Spleen (tissue), 11 donors: ENCODE results near the gene PAK1IP1. TPM values are rescaled to one million over a fixed set of nuclear protein-coding genes. Genes with fewer than 3 reads are reported as not detected.
"Not testable (repeated sequence)": the region's sequence is repeated elsewhere in the genome, so short reads cannot be mapped to it uniquely, and the experiment has no call there.

Source experiments
- DNase-seq: peaks from one replicate; pipeline ENCODE4 v3.0.0-alpha.2; 2020
- H3K27ac ChIP-seq, 8 donors: fragments of 200-600 bp; sonication (generic) in 7 of 8; 1 replicate in 4 of 8; 2 replicates in 4 of 8; pipeline versions ENCODE4 v1.5.0 to v1.8.0; 2016 to 2021; ENCODE audit warnings: inconsistent platforms in 4 of 8, mild to moderate bottlenecking in 4 of 8, moderate library complexity in 1 of 8
- H3K27me3 ChIP-seq, 7 donors: fragments of 200-600 bp; sonication (generic) in 6 of 7; replicated peaks in 1 of 7; 1 replicate in 4 of 7; 2 replicates in 3 of 7; pipeline versions ENCODE4 v1.5.0 to v1.8.0; 2016 to 2021; ENCODE audit warnings: inconsistent platforms in 3 of 7, mild to moderate bottlenecking in 1 of 7
- H3K36me3 ChIP-seq, 6 donors: fragments of 200-600 bp; sonication (generic) in 5 of 6; 1 replicate in 4 of 6; 2 replicates in 2 of 6; pipeline versions ENCODE4 v1.5.0 to v1.8.0; 2016 to 2021; ENCODE audit warnings: inconsistent platforms in 2 of 6
- H3K4me1 ChIP-seq, 6 donors: fragments of 200-600 bp; sonication (generic) in 5 of 6; 1 replicate in 3 of 6; 2 replicates in 3 of 6; pipeline versions ENCODE4 v1.5.0 to v1.8.0; 2016 to 2021; ENCODE audit warnings: inconsistent platforms in 3 of 6
- H3K4me3 ChIP-seq, 8 donors: fragments of 200-600 bp; sonication (generic) in 7 of 8; 1 replicate in 4 of 8; 2 replicates in 4 of 8; pipeline versions ENCODE4 v1.5.0 to v1.8.0; 2016 to 2021; ENCODE audit warnings: inconsistent platforms in 4 of 8, mild to moderate bottlenecking in 4 of 8, moderate library complexity in 2 of 8
- H3K9me3 ChIP-seq, 8 donors: fragments of 200-600 bp; sonication (generic) in 7 of 8; 1 replicate in 4 of 8; 2 replicates in 4 of 8; pipeline versions ENCODE4 v1.5.0 to v1.8.0; 2016 to 2021; ENCODE audit warnings: inconsistent platforms in 4 of 8
- POLR2A ChIP-seq, 3 donors: fragments of 450-650 bp; IDR thresholded peaks; one replicate each; pipeline ENCODE4 v1.5.1; 2017; ENCODE audit warnings: antibody characterized with exemption in 3 of 3, mild to moderate bottlenecking in 1 of 3
- POLR2AphosphoS5 ChIP-seq, 3 donors: sonication (generic); formaldehyde crosslinking; IDR thresholded peaks; one replicate each; pipeline ENCODE4 v1.5.1; 2017; ENCODE audit warnings: antibody characterized with exemption in 3 of 3
- WGBS, 5 donors: extraction: QIAGEN DNeasy Blood & Tissue Kit in 3 of 5; methylation state at CpG; one replicate each; pipeline versions ENCODE4 v1.1.5 to v1.1.7; 2013 to 2018; 5-methylcytosine and 5-hydroxymethylcytosine counted together
- intact Hi-C: fragments of 100-400 bp; cut with DNase I; formaldehyde crosslinking; loops from one replicate; pipeline ENCODE4 v1.15.0; 2023; ENCODE audit warnings: low total_unique reads
- polyA plus RNA-seq, 3 donors: library from polyadenylated mRNA; stranded (reverse); fragments of 200-250 nt; gene quantifications; one replicate each; pipeline ENCODE4 v1.2.1, GENCODE V29; 2013
- total RNA-seq, 7 donors: library from RNA; depleted of rRNA in 3 of 7; stranded (reverse); fragments of >200 nt in 3 of 7; fragmentation: NEBNext Ultra II Directional in 4 of 7; extraction: Animal tissue kit (Norgen Biotek cat#: 25700) in 4 of 7; gene quantifications; one replicate each; pipeline versions ENCODE4 v1.1.0 to v1.2.1, GENCODE V29; 2016 to 2021
- TF ChIP-seq, protein P1 (sequence below), 11 experiments: fragments of 200-600 bp in 7 of 11; fragments of 450-650 bp in 4 of 11; sonication (generic) in 4 of 11; IDR thresholded peaks in 8 of 11; conservative IDR thresholded peaks in 3 of 11; 1 replicate in 7 of 11; 2 replicates in 4 of 11; pipeline versions ENCODE4 v1.4.0 to v1.8.0; 2016 to 2021; ENCODE audit warnings: antibody characterized with exemption in 11 of 11, inconsistent platforms in 4 of 11, mild to moderate bottlenecking in 1 of 11
- donor health status: healthy with polysubstance abuse.
- donor health status: DM: no; HTN: no; CAD: no; lungs with moderate emphysema.
- donor health status: DM: no; HTN: no; CAD: no.
- donor health status: Bipolar disorder and iron deficiency.
- donor health status: healthy.
- donor health status: DM: no; HTN: no; CAD: no.
- donor health status: DM: yes; HTN: yes; CAD: no.

PAK1IP1 gene
- total and polyA plus RNA-seq, 10 donors: 7.3 to 14.7 (median 10.9) TPM

DNA sequence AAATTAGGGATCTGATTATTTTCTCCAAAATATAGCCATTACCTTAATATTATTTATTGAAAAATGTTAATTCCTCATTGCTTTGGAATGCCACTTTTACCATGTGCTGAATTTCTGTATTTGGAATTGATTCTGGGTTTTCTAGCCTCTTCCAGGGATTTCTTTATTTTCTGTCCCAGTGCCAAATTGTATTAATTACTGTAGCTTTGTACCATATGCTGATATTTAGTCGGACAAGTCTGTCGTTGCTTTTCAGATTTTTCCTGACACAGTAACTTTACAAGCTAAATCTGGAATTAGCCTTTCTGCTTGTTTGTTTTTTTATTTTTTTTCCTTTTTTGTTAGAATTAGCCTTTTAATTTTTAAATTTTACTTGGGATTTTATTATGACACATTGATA lies 42.0 kb downstream of the PAK1IP1 start:
- Histone ChIP-seq H3K27me3 (no peaks in the 10 kb centered on the region), H3K36me3 (peaks cover 0 to 25% (median 8%) of the 10 kb centered on the region in 6 donors), H3K27ac (no peak overlapping the region), H3K9me3 (peaks cover 0 to 4% (median 0%) of the 10 kb centered on the region in 8 donors), H3K4me1 (no peaks in the 10 kb centered on the region), H3K4me3 (no peak overlapping the region)
- DNase-seq: no peak
- no peak for TF ChIP-seq POLR2AphosphoS5 (IDR thresholded peaks at IDR 0.05)
- TF ChIP-seq, protein P1, sequence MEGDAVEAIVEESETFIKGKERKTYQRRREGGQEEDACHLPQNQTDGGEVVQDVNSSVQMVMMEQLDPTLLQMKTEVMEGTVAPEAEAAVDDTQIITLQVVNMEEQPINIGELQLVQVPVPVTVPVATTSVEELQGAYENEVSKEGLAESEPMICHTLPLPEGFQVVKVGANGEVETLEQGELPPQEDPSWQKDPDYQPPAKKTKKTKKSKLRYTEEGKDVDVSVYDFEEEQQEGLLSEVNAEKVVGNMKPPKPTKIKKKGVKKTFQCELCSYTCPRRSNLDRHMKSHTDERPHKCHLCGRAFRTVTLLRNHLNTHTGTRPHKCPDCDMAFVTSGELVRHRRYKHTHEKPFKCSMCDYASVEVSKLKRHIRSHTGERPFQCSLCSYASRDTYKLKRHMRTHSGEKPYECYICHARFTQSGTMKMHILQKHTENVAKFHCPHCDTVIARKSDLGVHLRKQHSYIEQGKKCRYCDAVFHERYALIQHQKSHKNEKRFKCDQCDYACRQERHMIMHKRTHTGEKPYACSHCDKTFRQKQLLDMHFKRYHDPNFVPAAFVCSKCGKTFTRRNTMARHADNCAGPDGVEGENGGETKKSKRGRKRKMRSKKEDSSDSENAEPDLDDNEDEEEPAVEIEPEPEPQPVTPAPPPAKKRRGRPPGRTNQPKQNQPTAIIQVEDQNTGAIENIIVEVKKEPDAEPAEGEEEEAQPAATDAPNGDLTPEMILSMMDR (IDR thresholded peaks at IDR 0.05 in 8 of 11, conservative IDR thresholded peaks at IDR 0.05 in 3 of 11): no peak
- no peak for TF ChIP-seq POLR2A (IDR thresholded peaks at IDR 0.05)
- 85 to 94% (median 88%) methylated on average over 2 of the region's 2 CpGs for WGBS, 5 donors
- intact Hi-C loops: no loop called here

GRCh38 chr6:10740061-10740460 lies 45.3 kb downstream of the PAK1IP1 start:
- TF ChIP-seq POLR2AphosphoS5 (IDR thresholded peaks at IDR 0.05): no peak
- no peak overlapping the region for H3K27ac ChIP-seq
- DNase-seq: no peak
- no peaks in the 10 kb centered on the region for H3K4me1 ChIP-seq
- H3K4me3 ChIP-seq: no peak overlapping the region
- intact Hi-C loops: loop anchor here (10.0 kb wide), 1 partner anchor 45 kb away; the partner anchor contains the start of genes C6orf52 and PAK1IP1
- peaks cover 0 to 4% (median 0%) of the 10 kb centered on the region in 8 donors for H3K9me3 ChIP-seq
- no peaks in the 10 kb centered on the region for H3K27me3 ChIP-seq
- H3K36me3 ChIP-seq: peaks cover 0 to 10% (median 0%) of the 10 kb centered on the region in 6 donors

DNA sequence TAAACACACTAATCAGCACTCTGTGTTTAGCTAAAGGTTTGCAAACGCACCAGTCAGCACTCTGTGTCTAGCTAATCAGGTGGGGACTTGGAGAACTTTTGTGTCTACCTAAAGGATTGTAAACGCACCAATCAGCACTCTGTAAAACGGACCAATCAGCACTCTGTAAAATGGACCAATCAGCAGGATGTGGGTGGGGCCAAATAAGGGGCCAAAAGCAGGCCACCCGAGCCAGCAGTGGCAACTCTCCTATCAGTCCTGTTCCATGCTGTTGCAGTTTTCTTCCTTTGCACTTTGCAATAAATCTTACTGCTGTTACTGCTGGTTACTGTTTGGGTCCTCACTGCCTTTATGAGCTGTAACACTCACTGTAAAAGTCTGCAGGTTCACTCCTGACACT lies 46.9 kb downstream of the PAK1IP1 start:
- not testable (repeated sequence) for H3K9me3 ChIP-seq

DNA sequence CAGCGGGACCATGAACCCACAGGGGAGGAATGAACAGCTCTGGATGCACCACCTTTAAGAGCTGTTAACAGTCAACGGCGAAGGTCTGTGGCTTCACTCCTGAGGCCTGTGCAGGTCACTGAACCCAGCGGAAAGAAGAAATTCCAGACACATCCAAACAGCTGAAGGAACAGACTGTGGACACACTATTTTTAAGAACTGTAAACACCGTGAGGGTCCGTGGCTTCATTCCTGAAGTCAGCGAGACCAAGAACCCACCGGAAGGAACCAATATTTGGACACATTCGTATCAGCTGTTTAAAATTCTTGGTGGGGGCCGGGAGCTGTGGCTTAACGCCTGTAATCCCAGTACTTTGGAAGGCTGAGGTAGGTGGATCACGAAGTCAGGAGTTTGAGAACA lies 47.5 kb downstream of the PAK1IP1 start:
- H3K4me1 ChIP-seq: peaks cover 0 to 12% (median 10%) of the 10 kb centered on the region in 6 donors
- intact Hi-C loops: loop anchor here (10.0 kb wide), 1 partner anchor 47 kb away; the partner anchor contains the start of genes C6orf52 and PAK1IP1
- no peaks in the 10 kb centered on the region for H3K27me3 ChIP-seq
- WGBS, 5 donors: 93 to 98% (median 95%) methylated on average over 12 of the region's 12 CpGs
- no peak for TF ChIP-seq POLR2A (IDR thresholded peaks at IDR 0.05)
- no peak for TF ChIP-seq POLR2AphosphoS5 (IDR thresholded peaks at IDR 0.05)
- TF ChIP-seq, protein P1 (IDR thresholded peaks at IDR 0.05 in 8 of 11, conservative IDR thresholded peaks at IDR 0.05 in 3 of 11): no peak
- H3K4me3 ChIP-seq: no peak overlapping the region
- H3K27ac ChIP-seq: no peak overlapping the region
- no peak for DNase-seq
- peaks cover 0 to 10% (median 0%) of the 10 kb centered on the region in 6 donors for H3K36me3 ChIP-seq
- H3K9me3 ChIP-seq: peaks cover 0 to 4% (median 0%) of the 10 kb centered on the region in 8 donors

More for the DNA sequence above, 46.9 kb downstream of the PAK1IP1 start:
- H3K27ac ChIP-seq, H3K27me3 ChIP-seq, H3K4me1 ChIP-seq, DNase-seq, H3K4me3 ChIP-seq: not testable (repeated sequence)
- WGBS, 5 donors: 81 to 98% (median 93%) methylated on average over 4 of the region's 4 CpGs
- intact Hi-C loops: loop anchor here (10.0 kb wide), 1 partner anchor 47 kb away; the partner anchor contains the start of genes C6orf52 and PAK1IP1
- H3K36me3 ChIP-seq: peaks cover 0 to 10% (median 0%) of the 10 kb centered on the region in 6 donors

DNA sequence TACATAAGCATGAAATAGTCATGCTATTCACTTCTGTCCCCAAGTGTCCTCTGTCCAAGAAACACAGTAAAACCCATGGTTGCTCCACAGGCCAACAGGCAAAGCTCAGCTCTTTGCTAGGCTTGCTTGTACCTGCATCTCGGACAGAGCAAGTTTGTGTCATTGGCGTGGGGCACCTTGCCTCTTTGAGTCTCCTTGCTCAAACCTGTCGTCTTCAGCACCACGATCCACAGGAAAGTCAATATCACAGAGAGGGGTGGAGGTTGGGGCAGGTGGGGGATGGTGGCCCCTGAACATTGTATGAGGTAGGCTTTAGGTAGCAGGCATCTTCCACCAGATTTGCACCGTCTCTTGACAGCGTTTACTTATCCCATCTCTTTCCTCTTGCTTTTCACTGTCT lies 48.7 kb downstream of the PAK1IP1 start:
- intact Hi-C loops: loop anchor here (10.0 kb wide), 1 partner anchor 49 kb away; the partner anchor contains the start of genes C6orf52 and PAK1IP1
- TF ChIP-seq, protein P1 (IDR thresholded peaks at IDR 0.05 in 8 of 11, conservative IDR thresholded peaks at IDR 0.05 in 3 of 11): no peak
- TF ChIP-seq POLR2AphosphoS5 (IDR thresholded peaks at IDR 0.05) (no peak), POLR2A (IDR thresholded peaks at IDR 0.05) (no peak)

More for the DNA sequence above, 48.7 kb downstream of the PAK1IP1 start:
- peaks cover 0 to 10% (median 0%) of the 10 kb centered on the region in 6 donors for H3K36me3 ChIP-seq
- H3K27ac ChIP-seq: no peak overlapping the region
- DNase-seq: no peak
- no peak overlapping the region for H3K4me3 ChIP-seq
- H3K9me3 ChIP-seq: peaks cover 0 to 4% (median 0%) of the 10 kb centered on the region in 8 donors
- WGBS, 5 donors: 85 to 94% (median 87%) methylated on average over 6 of the region's 6 CpGs
- H3K4me1 ChIP-seq: peaks cover 2 to 24% (median 15%) of the 10 kb centered on the region in 6 donors
- no peaks in the 10 kb centered on the region for H3K27me3 ChIP-seq
